Left lung (tissue), 10 donors: Measurements from ENCODE around the gene SPNS2. TPM values are rescaled to one million over a fixed set of nuclear protein-coding genes. Genes with fewer than 3 reads are reported as not detected.

ENCODE experiments used
- ATAC-seq: fragments of 200-7000 bp; cut with Tn5 transposase; one replicate; pipeline ENCODE4 v1.9.1; 2020; ENCODE audit warnings: moderate library complexity
- DNase-seq, 4 donors: peaks; one replicate each; pipeline ENCODE4 v3.0.0-alpha.2; 2013 to 2020
- H3K27ac ChIP-seq, 2 donors: fragments of 200-600 bp; sonication (generic) in 1 of 2; one replicate each; pipeline versions ENCODE4 v1.5.0 to v1.8.0; 2020 to 2021
- H3K27me3 ChIP-seq, 2 donors: fragments of 200-600 bp; sonication (generic) in 1 of 2; one replicate each; pipeline versions ENCODE4 v1.5.0 to v1.8.0; 2020 to 2021
- H3K36me3 ChIP-seq, 2 donors: fragments of 200-600 bp; sonication (generic) in 1 of 2; one replicate each; pipeline versions ENCODE4 v1.5.0 to v1.8.0; 2020 to 2021
- H3K4me1 ChIP-seq, 2 donors: fragments of 200-600 bp; one replicate each; pipeline ENCODE4 v1.8.0; 2021
- H3K4me3 ChIP-seq, 2 donors: fragments of 200-600 bp; sonication (generic) in 1 of 2; one replicate each; pipeline versions ENCODE4 v1.5.0 to v1.8.0; 2020 to 2021; ENCODE audit warnings: mild to moderate bottlenecking in 1 of 2
- H3K9me3 ChIP-seq, 2 donors: fragments of 200-600 bp; sonication (generic) in 1 of 2; one replicate each; pipeline versions ENCODE4 v1.5.0 to v1.8.0; 2020 to 2021
- intact Hi-C, 2 donors: fragments of 100-400 bp; cut with DNase I; formaldehyde crosslinking; loops; one replicate each; pipeline versions ENCODE4 v1.11.2 to v1.14.2; 2022
- polyA plus RNA-seq, 6 donors: library from polyadenylated mRNA; unstranded; fragments of 120-200 nt; gene quantifications; one replicate each; pipeline ENCODE4 v1.2.1, GENCODE V29; 2013; ENCODE audit not compliant: insufficient read length in 6 of 6
- total RNA-seq, 2 donors: library from RNA; stranded (reverse); fragmentation: NEBNext Ultra II Directional; extraction: Animal tissue kit (Norgen Biotek cat#: 25700); gene quantifications; one replicate each; pipeline ENCODE4 v1.2.1, GENCODE V29; 2021
- TF ChIP-seq, protein P1 (sequence below), 2 donors: fragments of 200-600 bp; sonication (generic) in 1 of 2; IDR thresholded peaks; one replicate each; pipeline versions ENCODE4 v1.5.0 to v1.8.0; 2021; ENCODE audit warnings: antibody characterized with exemption in 2 of 2
- donor health status: DM: no; HTN: yes; CAD: no.
- donor health status: DM: no; HTN: no; CAD: no.

The SPNS2 gene
- total and polyA plus RNA-seq, 8 donors = 19.6 to 52.4 (median 24.3) TPM

- Histone ChIP-seq H3K27me3 (no peaks in the 10 kb centered on the region), H3K4me3 (no peak overlapping the region), H3K9me3 (no peaks in the 10 kb centered on the region), H3K27ac (peak overlapping the region in 1 of 2 donors; percentile 28), H3K36me3 (no peaks in the 10 kb centered on the region), H3K4me1 (peaks cover 8 to 39% of the 10 kb centered on the region in 2 donors)
- no peak for ATAC-seq
- intact Hi-C loops = no loop called here
- TF ChIP-seq, protein P1, sequence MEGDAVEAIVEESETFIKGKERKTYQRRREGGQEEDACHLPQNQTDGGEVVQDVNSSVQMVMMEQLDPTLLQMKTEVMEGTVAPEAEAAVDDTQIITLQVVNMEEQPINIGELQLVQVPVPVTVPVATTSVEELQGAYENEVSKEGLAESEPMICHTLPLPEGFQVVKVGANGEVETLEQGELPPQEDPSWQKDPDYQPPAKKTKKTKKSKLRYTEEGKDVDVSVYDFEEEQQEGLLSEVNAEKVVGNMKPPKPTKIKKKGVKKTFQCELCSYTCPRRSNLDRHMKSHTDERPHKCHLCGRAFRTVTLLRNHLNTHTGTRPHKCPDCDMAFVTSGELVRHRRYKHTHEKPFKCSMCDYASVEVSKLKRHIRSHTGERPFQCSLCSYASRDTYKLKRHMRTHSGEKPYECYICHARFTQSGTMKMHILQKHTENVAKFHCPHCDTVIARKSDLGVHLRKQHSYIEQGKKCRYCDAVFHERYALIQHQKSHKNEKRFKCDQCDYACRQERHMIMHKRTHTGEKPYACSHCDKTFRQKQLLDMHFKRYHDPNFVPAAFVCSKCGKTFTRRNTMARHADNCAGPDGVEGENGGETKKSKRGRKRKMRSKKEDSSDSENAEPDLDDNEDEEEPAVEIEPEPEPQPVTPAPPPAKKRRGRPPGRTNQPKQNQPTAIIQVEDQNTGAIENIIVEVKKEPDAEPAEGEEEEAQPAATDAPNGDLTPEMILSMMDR (IDR thresholded peaks at IDR 0.05) = no peak
- DNase-seq = no peak
These were observed 17.5 kb upstream of the SPNS2 start for GRCh38 chr17:4480929-4481898.

GRCh38 chr17:4482338-4483011 is 16.2 kb upstream of the SPNS2 start:
- no peak for ATAC-seq
- TF ChIP-seq, protein P1 (IDR thresholded peaks at IDR 0.05) = no peak
- DNase-seq = no peak
- H3K4me1 ChIP-seq = peaks cover 8 to 36% of the 10 kb centered on the region in 2 donors
- H3K9me3 ChIP-seq = no peaks in the 10 kb centered on the region
- intact Hi-C loops = no loop called here
- no peak overlapping the region for H3K4me3 ChIP-seq
- H3K36me3 ChIP-seq = no peaks in the 10 kb centered on the region
- no peaks in the 10 kb centered on the region for H3K27me3 ChIP-seq
- H3K27ac ChIP-seq = peak overlapping the region; percentile 78 to 83

DNA sequence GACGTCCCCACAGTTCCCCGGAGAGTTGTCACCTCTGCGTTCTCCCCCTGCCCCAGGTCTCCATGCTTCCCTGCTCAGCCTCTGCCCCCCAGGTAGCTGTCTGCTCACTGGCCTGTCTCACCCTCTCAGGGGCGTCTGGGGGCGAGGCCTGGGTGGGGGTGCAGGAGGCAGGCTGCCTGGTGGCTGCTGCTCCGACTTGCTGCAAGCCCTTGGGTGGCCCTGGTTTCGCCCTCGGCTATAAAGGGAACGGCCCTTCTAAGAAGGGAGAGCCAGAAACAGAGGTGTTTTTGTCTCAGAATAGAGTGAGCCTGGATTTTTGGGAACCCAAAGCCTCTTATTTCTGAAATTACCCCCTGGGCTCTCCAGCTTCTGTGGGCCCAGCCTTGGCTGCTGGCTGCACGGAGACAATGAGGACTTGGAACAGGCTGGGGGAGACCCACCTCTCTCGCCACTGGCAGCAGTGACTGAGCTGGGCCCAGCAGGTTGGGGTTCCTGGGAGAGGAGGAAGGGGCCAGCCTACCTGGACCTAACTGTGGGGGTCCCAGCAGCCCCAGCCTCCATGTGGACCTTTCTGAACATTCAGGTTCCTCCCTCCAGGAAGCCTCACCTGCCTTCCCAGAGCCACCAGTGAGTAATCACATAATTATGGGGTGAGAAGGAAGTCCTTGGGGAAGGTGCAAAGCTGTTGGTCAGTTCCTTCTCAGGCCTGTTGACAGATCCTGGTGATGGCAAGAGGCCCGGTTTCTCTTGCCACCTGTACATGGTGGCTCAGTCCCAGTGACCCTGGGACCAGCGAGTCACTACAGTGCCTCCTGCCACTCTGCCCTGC is 15.5 kb upstream of the SPNS2 start:
- TF ChIP-seq, protein P1 (IDR thresholded peaks at IDR 0.05) = no peak
- intact Hi-C loops = no loop called here
- Histone ChIP-seq H3K27ac (peak overlapping the region; percentile 78 to 83), H3K9me3 (no peaks in the 10 kb centered on the region), H3K27me3 (no peaks in the 10 kb centered on the region), H3K4me3 (no peak overlapping the region), H3K36me3 (no peaks in the 10 kb centered on the region), H3K4me1 (peaks cover 8 to 36% of the 10 kb centered on the region in 2 donors)
- DNase-seq (peak in 2 of 4 donors; percentile 37 to 79), ATAC-seq (peak; percentile 85)

DNA sequence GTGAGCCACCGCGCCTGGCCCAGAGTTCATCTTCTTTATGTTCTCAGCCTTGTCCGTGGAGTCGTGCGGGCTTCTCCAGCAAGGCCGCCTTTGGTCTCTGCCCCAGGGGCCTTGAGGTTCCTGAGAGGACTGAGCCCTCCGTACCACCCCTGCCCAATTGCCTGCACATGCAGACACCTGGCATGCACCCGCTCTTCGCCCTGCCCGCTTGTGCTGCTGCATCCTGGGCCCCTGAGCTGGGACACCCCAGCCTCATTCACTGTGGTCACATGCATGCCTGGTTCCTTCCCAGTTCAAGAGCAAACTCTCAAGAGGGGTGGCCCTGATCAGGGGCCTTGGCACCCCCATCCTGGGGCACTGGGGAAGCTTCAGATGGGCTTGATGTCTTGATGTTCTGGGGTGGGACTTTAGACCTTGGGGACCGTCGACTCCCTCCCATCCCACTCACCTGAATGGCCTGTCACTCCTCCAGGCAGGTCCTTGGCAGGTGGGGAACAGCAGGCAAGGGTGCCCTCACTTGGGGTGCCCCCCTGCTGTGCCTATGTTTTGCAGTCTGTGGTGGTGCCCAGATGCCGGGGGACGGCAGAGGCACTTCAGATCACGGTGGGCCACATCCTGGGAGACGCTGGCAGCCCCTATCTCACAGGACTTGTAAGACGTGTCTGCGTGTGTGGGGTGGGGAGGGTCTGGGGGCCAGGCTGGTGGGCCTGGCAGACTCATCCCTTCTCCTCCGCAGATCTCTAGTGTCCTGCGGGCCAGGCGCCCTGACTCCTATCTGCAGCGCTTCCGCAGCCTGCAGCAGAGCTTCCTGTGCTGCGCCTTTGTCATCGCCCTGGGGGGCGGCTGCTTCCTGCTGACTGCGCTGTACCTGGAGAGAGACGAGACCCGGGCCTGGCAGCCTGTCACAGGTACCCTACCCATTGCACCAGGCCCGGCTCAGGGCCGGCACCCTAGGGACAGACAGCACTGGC is 12.7 kb upstream of the SPNS2 start:
- Histone ChIP-seq H3K4me1 (peaks cover 11 to 25% of the 10 kb centered on the region in 2 donors), H3K36me3 (no peaks in the 10 kb centered on the region), H3K9me3 (no peaks in the 10 kb centered on the region), H3K27me3 (no peaks in the 10 kb centered on the region), H3K27ac (no peak overlapping the region), H3K4me3 (no peak overlapping the region)
- intact Hi-C loops = no loop called here
- TF ChIP-seq, protein P1 (IDR thresholded peaks at IDR 0.05) = no peak
- no peak for ATAC-seq
- DNase-seq = no peak
